Measurements from ENCODE around the gene ADRA2B.

Gene ADRA2B

GRCh38 chr2:96109931-96110511, 6.3 kb downstream of the ADRA2B start:
- no peak for DNase-seq (ENCODE audit: insufficient read length, low spot score)
- FAIRE-seq = no peak

GRCh38 chr2:96109361-96109680, 7.0 kb downstream of the ADRA2B start:
- DNase-seq (ENCODE audit: insufficient read length, low spot score) (no peak), FAIRE-seq (no peak)
- TF ChIP-seq CTCF (IDR thresholded peaks at IDR 0.05; ENCODE audit: insufficient read depth, missing control alignments) = no peak

More at GRCh38 chr2:96109931-96110511, 6.3 kb downstream of the ADRA2B start:
- no peak for TF ChIP-seq CTCF (IDR thresholded peaks at IDR 0.05; ENCODE audit: insufficient read depth, missing control alignments)

DNA sequence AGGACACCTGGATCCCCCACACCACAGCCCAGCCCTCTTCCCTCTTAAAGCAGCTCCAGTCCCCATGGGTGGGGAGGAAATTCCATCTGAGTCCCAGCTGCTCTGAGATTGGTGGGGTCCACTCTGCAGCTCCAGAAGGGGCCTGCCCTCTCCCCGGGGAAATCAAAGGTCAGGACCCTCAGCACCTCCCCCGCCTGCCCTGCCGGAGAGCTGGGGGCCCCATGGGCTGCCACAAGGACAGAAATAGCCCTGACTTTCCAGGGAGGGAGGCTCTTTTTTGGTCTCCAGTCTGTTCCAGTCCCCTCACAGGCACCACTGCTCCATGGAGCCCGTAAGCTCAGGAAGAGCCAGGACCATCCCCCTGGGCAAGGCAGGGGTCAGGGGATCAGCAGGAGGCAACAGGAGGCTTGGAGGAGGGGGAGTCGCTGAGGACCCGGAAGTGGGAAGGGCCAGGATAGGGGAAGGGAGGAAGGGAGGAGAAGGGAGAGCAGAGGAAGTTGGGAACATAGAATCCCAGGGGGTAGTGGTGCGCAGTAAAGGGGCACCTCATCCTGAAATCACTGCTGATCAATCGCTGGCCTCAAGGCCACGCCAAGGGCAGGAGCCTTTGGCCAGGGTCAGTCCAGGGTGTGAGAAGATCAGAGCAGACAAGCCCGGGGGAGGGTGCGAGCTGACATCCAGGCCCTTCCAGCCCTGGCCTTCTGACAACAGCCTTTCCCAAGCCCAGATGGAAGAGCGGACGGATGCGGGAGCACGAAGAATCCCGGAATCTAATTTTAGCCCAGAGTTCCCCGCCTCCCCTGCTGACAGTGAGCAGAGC, 7.6 kb downstream of the ADRA2B start:
- no peak for DNase-seq (ENCODE audit: insufficient read length, low spot score)
- TF ChIP-seq CTCF (IDR thresholded peaks at IDR 0.05; ENCODE audit: insufficient read depth, missing control alignments) = no peak
- no peak for FAIRE-seq

DNA sequence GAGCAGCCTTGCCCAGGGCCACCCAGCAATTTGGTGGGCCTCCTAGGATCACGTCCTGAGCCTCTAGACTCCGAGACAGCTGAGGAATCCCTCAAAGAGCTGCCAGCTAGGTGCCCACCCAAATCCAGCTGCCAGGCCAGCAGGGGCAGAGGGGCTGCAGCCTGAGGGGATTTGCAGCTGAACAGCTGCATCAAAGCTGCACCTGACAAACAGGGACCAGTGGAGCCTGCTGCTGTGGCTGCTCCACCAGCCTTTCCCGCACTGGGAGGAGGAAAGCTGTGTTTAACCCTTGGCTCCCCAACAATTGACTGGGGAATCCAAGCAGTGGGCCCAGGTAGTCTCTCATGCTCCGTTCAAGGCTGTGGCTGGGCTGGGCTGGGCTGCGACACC, 8.2 kb downstream of the ADRA2B start:
- no peak for FAIRE-seq

DNA sequence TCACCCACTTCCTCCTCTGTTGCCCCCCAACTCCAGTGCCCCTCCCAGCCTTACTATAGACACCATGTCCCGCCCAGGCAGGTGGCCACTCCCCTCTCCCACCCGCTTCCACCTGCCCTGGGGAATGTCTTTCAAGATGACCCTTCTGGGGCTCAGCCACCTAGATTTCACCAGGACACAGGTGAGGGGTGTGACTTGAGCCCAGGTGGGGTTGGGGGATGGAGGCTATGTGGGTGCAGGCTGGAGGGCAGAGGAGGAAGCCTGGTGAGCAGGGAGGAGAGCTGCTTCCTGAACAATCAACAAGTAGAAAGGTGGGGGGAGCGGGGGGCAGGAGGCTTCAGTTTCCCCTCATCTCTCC, 8.7 kb downstream of the ADRA2B start:
- DNase-seq (ENCODE audit: insufficient read length, low spot score) (no peak), FAIRE-seq (no peak)
- TF ChIP-seq CTCF (IDR thresholded peaks at IDR 0.05; ENCODE audit: insufficient read depth, missing control alignments) = no peak

More for the DNA sequence above, 8.2 kb downstream of the ADRA2B start:
- DNase-seq (ENCODE audit: insufficient read length, low spot score) = no peak
- TF ChIP-seq CTCF (IDR thresholded peaks at IDR 0.05; ENCODE audit: insufficient read depth, missing control alignments) = no peak

GRCh38 chr2:96106991-96107707, 9.2 kb downstream of the ADRA2B start:
- no peak for TF ChIP-seq CTCF (IDR thresholded peaks at IDR 0.05; ENCODE audit: insufficient read depth, missing control alignments)
- FAIRE-seq = no peak
- DNase-seq (ENCODE audit: insufficient read length, low spot score) = no peak
